ENCODE results near the gene CABCOCO1.

GRCh38 chr10:61752111-61753011 lies 89.6 kb downstream of the CABCOCO1 start:
- TF ChIP-seq, protein P1, sequence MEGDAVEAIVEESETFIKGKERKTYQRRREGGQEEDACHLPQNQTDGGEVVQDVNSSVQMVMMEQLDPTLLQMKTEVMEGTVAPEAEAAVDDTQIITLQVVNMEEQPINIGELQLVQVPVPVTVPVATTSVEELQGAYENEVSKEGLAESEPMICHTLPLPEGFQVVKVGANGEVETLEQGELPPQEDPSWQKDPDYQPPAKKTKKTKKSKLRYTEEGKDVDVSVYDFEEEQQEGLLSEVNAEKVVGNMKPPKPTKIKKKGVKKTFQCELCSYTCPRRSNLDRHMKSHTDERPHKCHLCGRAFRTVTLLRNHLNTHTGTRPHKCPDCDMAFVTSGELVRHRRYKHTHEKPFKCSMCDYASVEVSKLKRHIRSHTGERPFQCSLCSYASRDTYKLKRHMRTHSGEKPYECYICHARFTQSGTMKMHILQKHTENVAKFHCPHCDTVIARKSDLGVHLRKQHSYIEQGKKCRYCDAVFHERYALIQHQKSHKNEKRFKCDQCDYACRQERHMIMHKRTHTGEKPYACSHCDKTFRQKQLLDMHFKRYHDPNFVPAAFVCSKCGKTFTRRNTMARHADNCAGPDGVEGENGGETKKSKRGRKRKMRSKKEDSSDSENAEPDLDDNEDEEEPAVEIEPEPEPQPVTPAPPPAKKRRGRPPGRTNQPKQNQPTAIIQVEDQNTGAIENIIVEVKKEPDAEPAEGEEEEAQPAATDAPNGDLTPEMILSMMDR (IDR thresholded peaks at IDR 0.05) = no peak
- TF ChIP-seq USF2 (IDR thresholded peaks at IDR 0.05; ENCODE audit: borderline replicate concordance, low read depth, low read length) (no peak), JUND (IDR thresholded peaks at IDR 0.05) (no peak), GABPA (IDR thresholded peaks at IDR 0.05; ENCODE audit: low read depth) (no peak), REST (IDR thresholded peaks at IDR 0.05; ENCODE audit: low read depth, low read length) (no peak), FOXM1 (IDR thresholded peaks at IDR 0.05; ENCODE audit: low read depth) (no peak), EP300 (IDR thresholded peaks at IDR 0.05; ENCODE audit: borderline replicate concordance in 1 of 2, low read depth in 1 of 2, low read length in 1 of 2) (no peak), EZH2phosphoT487 (IDR thresholded peaks at IDR 0.05; ENCODE audit: borderline replicate concordance, low read depth) (no peak), SMC3 (IDR thresholded peaks at IDR 0.05; ENCODE audit: low read depth, low read length) (no peak), SIN3A (IDR thresholded peaks at IDR 0.05; ENCODE audit: borderline replicate concordance, low read depth, low read length) (no peak)
